Measurements from ENCODE around the gene SCO2.

GRCh38 chr22:50503475-50504145 is 21.8 kb downstream of the SCO2 start:
- TF ChIP-seq POLR2A (IDR thresholded peaks at IDR 0.05): no peak
- no peak for TF ChIP-seq CTCF (IDR thresholded peaks at IDR 0.05 in 8 of 11, conservative IDR thresholded peaks at IDR 0.05 in 3 of 11)
